Measurements from ENCODE around the gene HYDIN.

DNA sequence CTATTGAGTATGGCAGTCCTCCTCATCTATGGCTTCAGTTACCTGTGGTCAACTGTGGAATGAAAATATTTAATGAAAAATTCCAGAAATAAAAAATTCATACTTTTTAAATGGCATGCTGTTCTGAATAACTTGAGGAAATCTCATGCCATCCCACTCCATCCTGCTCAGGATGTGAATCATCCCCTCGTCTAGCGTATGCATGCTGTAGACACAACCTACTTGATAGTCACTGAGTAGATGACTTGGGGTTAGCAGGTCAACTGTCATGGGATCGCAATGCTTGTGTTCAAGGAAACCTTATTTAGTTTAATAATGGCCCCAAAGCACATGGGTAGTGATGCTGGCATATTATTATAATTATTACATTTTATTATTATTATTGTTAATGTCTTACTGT, 424.7 kb downstream of the HYDIN start:
- TF ChIP-seq, protein P1, sequence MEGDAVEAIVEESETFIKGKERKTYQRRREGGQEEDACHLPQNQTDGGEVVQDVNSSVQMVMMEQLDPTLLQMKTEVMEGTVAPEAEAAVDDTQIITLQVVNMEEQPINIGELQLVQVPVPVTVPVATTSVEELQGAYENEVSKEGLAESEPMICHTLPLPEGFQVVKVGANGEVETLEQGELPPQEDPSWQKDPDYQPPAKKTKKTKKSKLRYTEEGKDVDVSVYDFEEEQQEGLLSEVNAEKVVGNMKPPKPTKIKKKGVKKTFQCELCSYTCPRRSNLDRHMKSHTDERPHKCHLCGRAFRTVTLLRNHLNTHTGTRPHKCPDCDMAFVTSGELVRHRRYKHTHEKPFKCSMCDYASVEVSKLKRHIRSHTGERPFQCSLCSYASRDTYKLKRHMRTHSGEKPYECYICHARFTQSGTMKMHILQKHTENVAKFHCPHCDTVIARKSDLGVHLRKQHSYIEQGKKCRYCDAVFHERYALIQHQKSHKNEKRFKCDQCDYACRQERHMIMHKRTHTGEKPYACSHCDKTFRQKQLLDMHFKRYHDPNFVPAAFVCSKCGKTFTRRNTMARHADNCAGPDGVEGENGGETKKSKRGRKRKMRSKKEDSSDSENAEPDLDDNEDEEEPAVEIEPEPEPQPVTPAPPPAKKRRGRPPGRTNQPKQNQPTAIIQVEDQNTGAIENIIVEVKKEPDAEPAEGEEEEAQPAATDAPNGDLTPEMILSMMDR (IDR thresholded peaks at IDR 0.05) = no peak
- TF ChIP-seq POLR2A (IDR thresholded peaks at IDR 0.05) = no peak

All from heart left ventricle (tissue), 13 donors.